Stimulated activated effector memory CD8-positive, alpha-beta T cell treated with anti-CD3 and anti-CD28 coated beads, Interleukin-12 subunit alpha, Interleukin-12 subunit beta, amount 100 ng/mL, for 72 hours (primary cell): ENCODE measurements around the gene LMO2.

ENCODE experiments used
- ATAC-seq: fragments of 150-1000 bp; cut with Tn5 transposase; 2 replicates; pipeline ENCODE4 v1.10.0; 2021
- DNase-seq, 2 donors: peaks; one replicate each; pipeline ENCODE4 v3.0.0; 2021 to 2022; ENCODE audit warnings: low spot score in 2 of 2
- H3K27ac Mint-ChIP-seq: one replicate; pipeline ENCODE4 v1.8.0; 2022; ENCODE audit warnings: mild to moderate bottlenecking, mixed read lengths
- H3K36me3 Mint-ChIP-seq: one replicate; pipeline ENCODE4 v1.8.0; 2022; ENCODE audit warnings: mild to moderate bottlenecking, mixed read lengths
- H3K4me1 Mint-ChIP-seq: one replicate; pipeline ENCODE4 v1.8.0; 2022; ENCODE audit warnings: mixed read lengths
- H3K4me3 Mint-ChIP-seq: one replicate; pipeline ENCODE4 v1.8.0; 2022; ENCODE audit warnings: mild to moderate bottlenecking, mixed read lengths
- H3K9me3 Mint-ChIP-seq: one replicate; pipeline ENCODE4 v1.8.0; 2022; ENCODE audit warnings: mixed read lengths

Gene LMO2

GRCh38 chr11:33881651-33882503 lies 10.0 kb downstream of the LMO2 start:
- Mint-ChIP-seq H3K27ac (no peak overlapping the region), H3K4me1 (peaks cover 5% of the 10 kb centered on the region)
- ATAC-seq = no peak

GRCh38 chr11:33880979-33881378 lies 10.9 kb downstream of the LMO2 start:
- H3K27ac Mint-ChIP-seq = no peak overlapping the region
- ATAC-seq = no peak
- DNase-seq = no peak
- peaks cover 5% of the 10 kb centered on the region for H3K4me1 Mint-ChIP-seq
- no peaks in the 10 kb centered on the region for H3K9me3 Mint-ChIP-seq
- H3K36me3 Mint-ChIP-seq = no peaks in the 10 kb centered on the region
- no peak overlapping the region for H3K4me3 Mint-ChIP-seq

More at GRCh38 chr11:33881651-33882503, 10.0 kb downstream of the LMO2 start:
- no peak overlapping the region for H3K4me3 Mint-ChIP-seq
- no peaks in the 10 kb centered on the region for H3K9me3 Mint-ChIP-seq
- H3K36me3 Mint-ChIP-seq = no peaks in the 10 kb centered on the region
- DNase-seq = no peak

- DNase-seq (no peak), ATAC-seq (no peak)
- H3K36me3 Mint-ChIP-seq = no peaks in the 10 kb centered on the region
- H3K9me3 Mint-ChIP-seq = no peaks in the 10 kb centered on the region
- H3K4me3 Mint-ChIP-seq = no peak overlapping the region
- H3K4me1 Mint-ChIP-seq = no peaks in the 10 kb centered on the region
- H3K27ac Mint-ChIP-seq = no peak overlapping the region
These were observed 12.5 kb downstream of the LMO2 start for GRCh38 chr11:33879375-33879774.

GRCh38 chr11:33877038-33877437 lies 14.8 kb downstream of the LMO2 start:
- no peak for DNase-seq
- Mint-ChIP-seq H3K36me3 (no peaks in the 10 kb centered on the region), H3K4me3 (no peak overlapping the region), H3K9me3 (no peaks in the 10 kb centered on the region), H3K27ac (no peak overlapping the region), H3K4me1 (no peaks in the 10 kb centered on the region)
- no peak for ATAC-seq

GRCh38 chr11:33875621-33876294 lies 16.1 kb downstream of the LMO2 start:
- Mint-ChIP-seq H3K27ac (no peak overlapping the region), H3K4me3 (no peak overlapping the region), H3K36me3 (no peaks in the 10 kb centered on the region), H3K9me3 (no peaks in the 10 kb centered on the region), H3K4me1 (peaks cover 1% of the 10 kb centered on the region)
- DNase-seq = no peak
- no peak for ATAC-seq

GRCh38 chr11:33874910-33875490 lies 16.9 kb downstream of the LMO2 start:
- ATAC-seq (no peak), DNase-seq (no peak)
- Mint-ChIP-seq H3K9me3 (no peaks in the 10 kb centered on the region), H3K36me3 (no peaks in the 10 kb centered on the region), H3K27ac (no peak overlapping the region), H3K4me1 (peaks cover 9% of the 10 kb centered on the region), H3K4me3 (no peak overlapping the region)

GRCh38 chr11:33874433-33874832 lies 17.4 kb downstream of the LMO2 start:
- Mint-ChIP-seq H3K4me3 (no peak overlapping the region), H3K9me3 (no peaks in the 10 kb centered on the region), H3K27ac (no peak overlapping the region), H3K4me1 (peaks cover 12% of the 10 kb centered on the region), H3K36me3 (no peaks in the 10 kb centered on the region)
- DNase-seq (no peak), ATAC-seq (no peak)

- peak; percentile 62 for ATAC-seq
- Mint-ChIP-seq H3K9me3 (no peaks in the 10 kb centered on the region), H3K4me1 (peaks cover 12% of the 10 kb centered on the region), H3K36me3 (no peaks in the 10 kb centered on the region), H3K4me3 (peak overlapping the region; percentile 78), H3K27ac (no peak overlapping the region)
- DNase-seq = no peak
These were observed 22.1 kb downstream of the LMO2 start for GRCh38 chr11:33869481-33870422.

- H3K9me3 Mint-ChIP-seq = no peaks in the 10 kb centered on the region
- DNase-seq (no peak), ATAC-seq (no peak)
- H3K4me3 Mint-ChIP-seq = no peak overlapping the region
- no peaks in the 10 kb centered on the region for H3K36me3 Mint-ChIP-seq
- peaks cover 12% of the 10 kb centered on the region for H3K4me1 Mint-ChIP-seq
- no peak overlapping the region for H3K27ac Mint-ChIP-seq
These were observed 23.0 kb downstream of the LMO2 start for GRCh38 chr11:33868647-33869461.

GRCh38 chr11:33867996-33868646 lies 23.8 kb downstream of the LMO2 start:
- no peak for DNase-seq
- H3K36me3 Mint-ChIP-seq = no peaks in the 10 kb centered on the region
- ATAC-seq = no peak
- no peaks in the 10 kb centered on the region for H3K9me3 Mint-ChIP-seq
- H3K4me1 Mint-ChIP-seq = peaks cover 12% of the 10 kb centered on the region
- H3K27ac Mint-ChIP-seq = no peak overlapping the region
- H3K4me3 Mint-ChIP-seq = no peak overlapping the region

- H3K36me3 Mint-ChIP-seq = no peaks in the 10 kb centered on the region
- H3K9me3 Mint-ChIP-seq = no peaks in the 10 kb centered on the region
- no peak overlapping the region for H3K4me3 Mint-ChIP-seq
- peaks cover 12% of the 10 kb centered on the region for H3K4me1 Mint-ChIP-seq
- ATAC-seq = no peak
- no peak for DNase-seq
- no peak overlapping the region for H3K27ac Mint-ChIP-seq
These were observed 24.3 kb downstream of the LMO2 start for GRCh38 chr11:33867561-33867960.

GRCh38 chr11:33866936-33867335 lies 24.9 kb downstream of the LMO2 start:
- no peaks in the 10 kb centered on the region for H3K36me3 Mint-ChIP-seq
- no peak overlapping the region for H3K27ac Mint-ChIP-seq
- peaks cover 12% of the 10 kb centered on the region for H3K4me1 Mint-ChIP-seq
- ATAC-seq (no peak), DNase-seq (no peak)
- H3K4me3 Mint-ChIP-seq = no peak overlapping the region
- no peaks in the 10 kb centered on the region for H3K9me3 Mint-ChIP-seq

GRCh38 chr11:33864479-33864878 lies 27.4 kb downstream of the LMO2 start:
- H3K36me3 Mint-ChIP-seq = peaks cover 5% of the 10 kb centered on the region
- no peak overlapping the region for H3K27ac Mint-ChIP-seq
- H3K4me1 Mint-ChIP-seq = no peaks in the 10 kb centered on the region
- peak; percentile 16 for ATAC-seq
- H3K9me3 Mint-ChIP-seq = no peaks in the 10 kb centered on the region
- no peak for DNase-seq
- H3K4me3 Mint-ChIP-seq = no peak overlapping the region
